HL-60/S4 (cell line): ENCODE measurements around the gene DRG1.
"Not testable (repeated sequence)": the region's sequence is repeated elsewhere in the genome, so short reads cannot be mapped to it uniquely, and the experiment has no call there.

Source experiments
- in situ Hi-C: fragments of 300-500 bp; cut with MboI; formaldehyde crosslinking; loops from 2 replicates; pipeline ENCODE4 v1.14.3; 2022; ENCODE audit warnings: low sequenced_read_pairs

The DRG1 gene

DNA sequence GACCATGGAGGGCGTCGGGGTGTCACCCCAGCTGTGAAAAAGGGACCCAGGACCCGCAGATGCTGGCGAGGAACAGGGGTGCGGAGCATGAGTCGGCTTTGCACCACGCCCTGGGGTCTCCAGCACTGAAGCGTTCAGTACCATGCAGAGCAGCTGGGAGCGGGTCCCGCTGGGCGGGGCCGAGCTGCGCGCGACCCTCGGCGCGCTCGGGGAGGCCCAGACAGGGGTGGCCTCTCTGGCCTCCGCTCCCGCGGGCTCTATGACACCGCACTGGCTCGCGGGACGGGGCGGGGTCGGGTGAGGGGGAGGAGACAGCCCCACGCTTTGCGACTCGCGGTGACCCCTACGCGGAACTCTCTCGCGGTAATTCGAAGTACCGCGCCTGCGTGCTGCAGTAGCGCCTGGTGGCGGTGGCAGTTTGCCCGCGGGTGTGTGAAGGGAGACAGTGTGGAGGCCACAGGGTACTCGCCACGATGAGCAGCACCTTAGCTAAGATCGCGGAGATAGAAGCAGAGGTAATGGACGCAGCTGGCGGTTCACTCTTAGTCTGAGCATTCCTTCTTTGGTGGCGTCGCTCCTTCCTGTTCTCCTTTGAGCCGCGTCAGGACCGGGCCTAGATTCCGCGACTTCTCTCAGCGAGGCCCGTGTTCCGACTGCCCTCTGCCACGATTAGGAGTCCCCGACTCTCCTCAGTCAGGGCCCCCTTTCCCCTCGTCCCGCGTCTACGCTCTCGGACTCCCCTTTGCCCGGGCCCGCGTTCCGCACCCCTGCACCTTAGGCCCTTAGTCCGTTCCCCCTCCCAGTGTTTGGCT is at the start of gene DRG1:
Gene DRG1 (plus strand): TSS at position 394 of the 812 bp plus-strand sequence. CDS start 80 bp downstream, at position 474.
- in situ Hi-C loops, result no loop called here

DNA sequence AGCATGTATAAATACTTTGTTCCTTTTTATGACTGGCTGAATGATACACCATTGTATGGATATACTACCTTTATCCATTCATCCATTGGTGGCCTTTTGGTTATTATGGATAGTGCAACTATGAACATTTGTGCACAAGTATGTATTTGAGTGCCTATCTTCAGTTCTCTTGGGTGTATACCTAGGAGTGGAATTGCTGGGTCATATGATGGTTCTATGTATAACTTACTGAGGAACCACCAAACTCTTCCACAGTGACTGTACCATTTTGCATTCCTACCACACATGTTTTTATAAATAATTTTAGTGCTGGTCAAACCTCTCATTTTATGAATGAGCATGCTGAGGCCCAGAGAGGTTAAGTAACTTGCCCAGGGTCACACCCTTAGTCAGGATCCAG is 49.4 kb upstream of the DRG1 start:
- in situ Hi-C loops, result no loop called here

DNA sequence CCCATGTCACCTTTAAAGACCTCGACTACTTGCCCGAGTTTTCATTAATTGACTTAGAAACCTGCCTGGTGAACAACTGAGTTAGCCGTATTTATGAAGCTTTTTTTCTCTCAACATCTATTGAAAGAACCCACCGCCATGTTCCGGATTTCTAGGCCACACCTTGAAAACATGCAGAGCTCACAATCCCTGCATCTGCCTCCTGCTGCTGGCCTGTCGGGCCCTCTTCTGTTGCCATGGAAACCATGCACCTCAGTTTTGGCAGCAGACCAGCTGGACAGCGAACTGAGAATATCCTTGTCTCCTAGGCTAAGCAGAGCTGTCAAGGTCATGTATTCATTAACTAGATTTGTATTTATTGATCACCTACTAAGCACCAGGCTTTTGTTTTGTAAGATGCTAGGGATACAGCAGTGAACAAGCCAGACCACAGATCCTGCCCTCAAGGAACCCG is 49.0 kb upstream of the DRG1 start:
- in situ Hi-C loops, result no loop called here

GRCh38 chr22:31354515-31354914 is 44.9 kb upstream of the DRG1 start:
- in situ Hi-C loops, result no loop called here

DNA sequence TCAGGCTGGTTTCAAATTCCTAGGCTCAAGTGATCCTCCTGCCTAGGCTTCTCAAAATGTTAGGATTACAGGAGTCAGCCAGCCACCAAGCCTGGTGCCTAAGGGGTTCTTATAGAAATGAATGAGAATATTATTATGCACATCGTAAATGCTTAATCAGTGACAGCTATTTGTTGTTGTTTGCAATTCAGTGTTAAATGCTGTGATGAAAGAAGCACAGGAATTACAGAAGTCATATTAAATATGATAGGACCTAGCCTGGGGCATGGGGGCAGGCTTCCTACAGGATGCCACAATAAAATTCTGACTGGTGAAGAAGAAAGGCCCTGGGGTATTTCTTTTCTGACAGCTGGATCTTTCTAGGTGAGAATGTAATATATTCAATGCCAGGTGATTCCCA is 39.4 kb upstream of the DRG1 start:
- in situ Hi-C loops, result no loop called here

- in situ Hi-C loops, result no loop called here
These were observed 37.7 kb upstream of the DRG1 start for GRCh38 chr22:31361743-31362142.

GRCh38 chr22:31363885-31364465 is 35.4 kb upstream of the DRG1 start:
- in situ Hi-C loops, result no loop called here

DNA sequence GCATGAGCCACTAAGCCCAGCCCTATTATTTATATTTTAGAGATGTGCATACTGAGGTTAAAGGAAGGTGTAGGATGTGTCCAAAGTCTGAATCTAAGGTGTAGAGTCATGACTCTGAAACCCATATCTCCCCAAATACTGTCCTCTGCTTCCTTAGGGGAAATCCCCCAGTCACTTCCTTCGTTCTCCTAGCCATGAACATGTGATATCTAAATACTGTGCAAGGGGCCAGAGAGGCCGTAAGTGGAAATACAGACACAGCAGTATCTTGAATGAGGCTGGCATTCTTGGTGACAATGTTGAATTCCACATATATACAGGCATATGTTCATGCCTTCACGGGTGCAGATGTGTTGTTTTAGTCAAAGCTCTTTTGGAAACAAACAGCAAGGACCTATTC is 32.0 kb upstream of the DRG1 start:
- in situ Hi-C loops, result no loop called here

DNA sequence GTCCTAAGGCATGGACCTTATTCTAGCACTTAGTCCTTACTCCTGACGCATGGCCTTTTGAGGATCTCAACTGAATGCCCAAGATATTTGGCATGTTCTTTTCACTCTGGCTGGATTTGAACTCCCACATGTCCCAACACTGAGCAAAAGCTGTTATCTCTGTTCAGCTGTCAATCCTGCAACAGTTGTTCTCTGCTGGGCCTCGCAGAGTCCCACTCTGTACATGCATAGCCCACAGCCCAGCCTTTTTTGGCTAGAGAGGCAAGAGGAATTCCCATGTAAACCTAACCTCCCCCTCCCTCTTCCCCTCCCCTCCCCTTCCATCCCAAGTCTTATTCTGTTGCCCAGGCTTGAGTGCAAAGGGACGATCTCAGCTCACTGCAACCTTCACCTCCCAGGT is 21.8 kb upstream of the DRG1 start:
- in situ Hi-C loops, result no loop called here

DNA sequence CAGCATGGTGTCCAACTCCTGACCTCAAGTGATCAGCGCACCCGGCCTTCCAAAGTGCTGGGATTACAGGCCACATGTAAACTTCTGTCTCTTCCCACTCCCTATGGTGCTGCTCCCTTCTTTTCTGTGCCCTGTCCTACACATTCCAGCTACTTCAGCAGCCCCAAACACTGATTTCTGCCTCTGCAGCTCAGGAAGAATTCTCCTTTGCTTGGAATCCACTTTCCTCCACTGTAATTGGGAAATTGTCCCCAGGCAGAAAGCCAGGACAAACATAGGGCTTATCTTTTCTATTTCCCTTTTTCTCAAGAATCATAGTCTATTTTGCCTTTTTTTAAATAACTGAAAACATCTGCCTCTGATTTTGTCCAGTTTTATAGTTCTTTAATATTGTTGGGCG is 21.3 kb upstream of the DRG1 start:
- in situ Hi-C loops, result no loop called here

DNA sequence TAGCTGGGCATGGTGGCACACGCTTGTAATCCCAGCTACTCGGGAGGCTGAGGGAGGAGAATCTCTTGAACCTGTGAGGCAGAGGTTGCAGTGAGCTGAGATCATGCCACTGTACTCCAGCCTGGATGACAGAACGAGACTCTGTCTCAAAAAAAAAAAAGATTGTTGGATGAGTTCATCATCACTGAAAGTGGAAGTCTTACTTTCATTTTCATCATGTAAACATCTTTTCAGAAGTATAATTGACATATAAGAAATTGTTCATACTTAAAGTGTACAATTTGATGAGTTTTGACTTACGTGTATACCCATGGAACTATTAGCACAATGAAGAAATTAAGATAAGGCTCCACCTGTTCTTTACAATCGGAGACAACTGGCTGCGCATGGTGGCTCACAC is 20.8 kb upstream of the DRG1 start:
- in situ Hi-C loops, result not testable (repeated sequence)

- in situ Hi-C loops, result no loop called here
These were observed 5.5 kb upstream of the DRG1 start for GRCh38 chr22:31393893-31394292.

GRCh38 chr22:31394326-31394725 is 5.1 kb upstream of the DRG1 start:
- in situ Hi-C loops, result no loop called here

GRCh38 chr22:31398231-31398630 is 1.2 kb upstream of the DRG1 start:
- in situ Hi-C loops, result no loop called here

GRCh38 chr22:31400023-31400397 is 606 bp downstream of the DRG1 start:
- in situ Hi-C loops, result no loop called here

- in situ Hi-C loops, result not testable (repeated sequence)
These were observed 2.9 kb downstream of the DRG1 start for GRCh38 chr22:31402350-31402749.

GRCh38 chr22:31425331-31426050 is 26.1 kb downstream of the DRG1 start:
- in situ Hi-C loops, result no loop called here

GRCh38 chr22:31431950-31432349 is 32.5 kb downstream of the DRG1 start:
- in situ Hi-C loops, result no loop called here

DNA sequence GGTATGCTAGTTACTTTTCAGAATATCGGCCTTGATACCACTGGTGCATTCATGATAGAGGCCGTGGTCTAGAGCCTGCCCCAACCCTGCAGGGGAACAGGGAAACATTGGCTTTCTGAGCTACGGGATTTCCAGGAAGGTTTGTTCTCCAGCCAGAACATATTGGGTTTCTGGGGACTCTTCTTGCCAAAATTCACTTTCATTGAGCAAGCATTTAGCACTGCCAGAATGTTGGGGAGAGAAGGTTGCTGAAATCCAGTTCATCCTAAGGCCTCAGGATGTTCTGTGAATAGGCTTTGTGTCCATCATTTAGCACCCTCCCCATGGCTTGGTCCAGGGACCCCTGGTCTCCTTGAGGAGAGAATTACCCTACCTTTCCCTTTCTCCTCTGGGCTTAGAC is 36.7 kb downstream of the DRG1 start:
- in situ Hi-C loops, result no loop called here

- in situ Hi-C loops, result no loop called here
These were observed 40.4 kb downstream of the DRG1 start for GRCh38 chr22:31439808-31440207.

- in situ Hi-C loops, result no loop called here
These were observed 41.3 kb downstream of the DRG1 start for GRCh38 chr22:31440681-31441080.

GRCh38 chr22:31441652-31442051 is 42.2 kb downstream of the DRG1 start:
- in situ Hi-C loops, result no loop called here
